T-helper 9 cell (primary cell): ENCODE results near the gene EVC.

Source experiments
- DNase-seq: peaks from one replicate; pipeline ENCODE4 v3.0.0-alpha.2; 2020

EVC gene

GRCh38 chr4:5757536-5757935 lies 46.5 kb downstream of the EVC start:
- DNase-seq, result no peak

- DNase-seq, result no peak
These were observed 47.0 kb downstream of the EVC start for GRCh38 chr4:5757954-5758353.

- no peak for DNase-seq
These were observed 47.7 kb downstream of the EVC start for GRCh38 chr4:5758741-5759140.

- DNase-seq, result no peak
These were observed 48.5 kb downstream of the EVC start for GRCh38 chr4:5759236-5760075.

GRCh38 chr4:5760246-5760645 lies 49.2 kb downstream of the EVC start:
- DNase-seq, result no peak

GRCh38 chr4:5760936-5761480 lies 50.0 kb downstream of the EVC start:
- DNase-seq, result no peak

GRCh38 chr4:5770051-5770450 lies 59.0 kb downstream of the EVC start:
- no peak for DNase-seq

- DNase-seq, result no peak
These were observed 61.7 kb downstream of the EVC start for GRCh38 chr4:5772528-5773270.

- DNase-seq, result no peak
These were observed 62.2 kb downstream of the EVC start for GRCh38 chr4:5773271-5773555.

GRCh38 chr4:5774416-5775036 lies 63.5 kb downstream of the EVC start:
- no peak for DNase-seq

- no peak for DNase-seq
These were observed 65.5 kb downstream of the EVC start for GRCh38 chr4:5776510-5776909.

- DNase-seq, result no peak
These were observed 70.0 kb downstream of the EVC start for GRCh38 chr4:5780831-5781480.

GRCh38 chr4:5781691-5782090 lies 70.7 kb downstream of the EVC start:
- no peak for DNase-seq

GRCh38 chr4:5782829-5783476 lies 72.0 kb downstream of the EVC start:
- DNase-seq, result no peak

GRCh38 chr4:5783486-5783885 lies 72.5 kb downstream of the EVC start:
- no peak for DNase-seq

- no peak for DNase-seq
These were observed 73.0 kb downstream of the EVC start for GRCh38 chr4:5784021-5784420.

- no peak for DNase-seq
These were observed 74.1 kb downstream of the EVC start for GRCh38 chr4:5784960-5785611.

GRCh38 chr4:5785806-5786680 lies 75.0 kb downstream of the EVC start:
- DNase-seq, result no peak

GRCh38 chr4:5787311-5787710 lies 76.3 kb downstream of the EVC start:
- no peak for DNase-seq

- no peak for DNase-seq
These were observed 77.1 kb downstream of the EVC start for GRCh38 chr4:5788144-5788543.

- no peak for DNase-seq
These were observed 78.1 kb downstream of the EVC start for GRCh38 chr4:5789141-5789540.
